GM12864 (cell line): ENCODE results near the gene UTF1.

ENCODE experiments used
- DNase-seq: peaks from one replicate; pipeline ENCODE4 v3.0.0-alpha.2; 2011; ENCODE audit warnings: low read depth
- H3K4me3 ChIP-seq: 2 replicates; pipeline ENCODE4 v1.5.1; 2011; ENCODE audit warnings: mild to moderate bottlenecking, low read depth, low read length, control low read depth
- CTCF ChIP-seq: IDR thresholded peaks from 2 replicates; pipeline ENCODE4 v1.5.1; 2011; ENCODE audit warnings: low read depth, mild to moderate bottlenecking, moderate library complexity, low read length, control low read depth, inconsistent platforms; ENCODE audit errors: missing control alignments

UTF1 gene

DNA sequence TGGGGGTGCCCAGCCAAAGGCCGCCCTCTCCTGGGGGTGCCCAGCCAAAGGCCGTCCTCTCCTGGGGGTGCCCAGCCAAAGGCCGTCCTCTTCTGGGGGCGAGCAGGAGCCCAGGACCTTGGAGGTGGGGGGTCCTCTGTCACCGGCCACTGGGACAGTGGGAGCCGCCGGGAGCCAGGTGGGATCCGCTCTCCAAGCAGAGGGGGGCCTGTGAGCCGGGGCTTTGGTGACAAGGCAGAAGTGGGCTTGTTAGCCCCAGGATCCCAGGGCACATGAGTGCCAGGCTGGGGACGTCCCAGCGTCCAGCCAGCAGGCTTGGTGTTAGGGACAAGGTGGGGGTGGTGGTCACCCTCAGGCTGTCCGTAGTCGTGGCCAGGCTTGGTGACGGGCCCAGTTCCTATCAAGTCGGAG, 29.4 kb upstream of the UTF1 start:
- no peak for DNase-seq
- H3K4me3 ChIP-seq = no peak overlapping the region
- TF ChIP-seq CTCF = no peak

- no peak for DNase-seq
Measured at GRCh38 chr10:133201151-133201947, 28.7 kb upstream of the UTF1 start.

DNA sequence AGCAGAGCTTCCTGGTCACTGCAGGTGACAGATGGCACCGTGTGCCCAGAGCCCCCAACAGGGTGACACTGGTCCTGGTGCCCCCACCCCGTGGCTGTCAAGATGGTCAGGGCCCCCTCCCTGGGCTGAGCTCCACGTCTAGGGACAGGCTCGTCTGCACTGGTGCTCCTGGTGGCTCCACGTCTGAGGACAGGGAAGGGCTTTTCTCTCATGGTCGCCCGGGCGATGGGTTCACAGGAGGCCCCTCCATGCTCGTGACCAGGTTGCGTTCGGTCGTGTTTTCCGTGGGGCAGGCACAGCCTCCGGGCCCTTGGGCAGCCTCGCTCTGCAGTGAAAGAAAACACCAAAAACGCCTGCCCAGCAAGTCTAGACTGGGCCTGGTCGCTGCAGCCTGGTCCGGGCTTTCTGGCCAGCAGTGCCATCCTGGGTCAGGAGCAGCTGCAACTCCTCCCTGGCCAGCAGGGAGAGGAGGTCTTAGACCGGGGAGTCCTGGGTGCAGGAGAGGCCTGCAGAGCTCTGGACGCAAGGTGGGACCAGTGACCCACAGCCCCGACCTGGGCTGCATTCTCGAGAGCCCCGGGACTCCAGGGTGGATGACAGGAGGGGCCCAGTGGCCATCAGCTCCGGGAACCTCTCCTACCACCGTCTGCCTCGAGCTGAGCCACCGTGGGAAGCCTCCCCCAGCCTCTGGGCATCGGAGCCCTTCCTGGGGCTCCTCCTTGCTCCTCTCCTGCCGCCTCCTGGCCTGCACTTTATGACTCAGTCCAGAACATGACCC, 27.9 kb upstream of the UTF1 start:
- TF ChIP-seq CTCF = no peak
- no peak overlapping the region for H3K4me3 ChIP-seq
- DNase-seq = no peak

More at GRCh38 chr10:133201151-133201947, 28.7 kb upstream of the UTF1 start:
- H3K4me3 ChIP-seq = no peak overlapping the region
- no peak for TF ChIP-seq CTCF

DNA sequence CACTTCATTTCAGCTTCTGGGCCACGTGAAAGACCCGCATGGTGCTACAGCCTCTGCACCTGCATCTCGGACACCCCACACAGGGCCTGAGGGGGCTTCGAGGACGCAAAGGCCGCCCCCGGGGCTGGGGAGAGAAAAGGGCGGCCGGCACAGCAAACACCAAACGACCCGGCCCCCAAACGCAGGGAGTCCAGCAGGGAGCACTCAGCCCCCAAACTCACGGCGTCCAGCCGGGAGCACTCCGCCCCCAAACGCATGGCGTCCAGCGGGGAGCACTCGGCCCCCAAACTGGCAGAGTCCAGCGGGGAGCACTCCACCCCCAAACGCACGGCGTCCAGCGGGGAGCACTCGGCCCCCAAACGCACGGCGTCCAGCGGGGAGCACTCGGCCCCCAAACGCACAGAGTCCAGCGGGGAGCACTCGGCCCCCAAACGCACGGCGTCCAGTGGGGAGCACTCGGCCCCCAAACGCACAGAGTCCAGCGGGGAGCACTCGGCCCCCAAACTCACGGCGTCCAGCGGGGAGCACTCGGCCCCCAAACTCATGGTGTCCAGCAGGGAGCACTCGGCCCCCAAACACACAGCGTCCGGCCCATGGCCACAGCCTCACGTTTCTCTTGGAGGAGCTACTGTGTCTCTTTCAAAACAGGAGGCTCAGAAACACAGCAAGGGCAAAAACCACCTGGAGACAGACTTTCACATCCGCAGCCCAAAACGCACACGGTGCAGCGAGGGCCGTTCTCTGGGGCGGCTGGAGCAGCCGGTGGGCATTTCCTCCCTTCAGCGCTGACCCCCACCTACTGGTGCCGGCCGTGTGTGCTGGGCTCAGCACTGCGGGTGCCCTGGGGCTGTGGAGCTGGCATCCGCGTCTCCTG, 27.0 kb upstream of the UTF1 start:
- no peak for DNase-seq
- H3K4me3 ChIP-seq = no peak overlapping the region
- no peak for TF ChIP-seq CTCF

- H3K4me3 ChIP-seq = no peak overlapping the region
- DNase-seq = no peak
- no peak for TF ChIP-seq CTCF
Measured at GRCh38 chr10:133203652-133204195, 26.3 kb upstream of the UTF1 start.

GRCh38 chr10:133204226-133205015, 25.6 kb upstream of the UTF1 start:
- no peak overlapping the region for H3K4me3 ChIP-seq
- no peak for TF ChIP-seq CTCF
- no peak for DNase-seq
